VCaP (cell line): ENCODE results near the gene RHPN2.

Experiments used
- H3K27ac ChIP-seq: fragments of 450-650 bp; 2 replicates; pipeline ENCODE4 v1.5.1; 2017
- CTCF ChIP-seq: fragments of 450-650 bp; conservative IDR thresholded peaks from 2 replicates; pipeline ENCODE4 v1.5.1; 2017; ENCODE audit warnings: mild to moderate bottlenecking, moderate library complexity

RHPN2 gene

DNA sequence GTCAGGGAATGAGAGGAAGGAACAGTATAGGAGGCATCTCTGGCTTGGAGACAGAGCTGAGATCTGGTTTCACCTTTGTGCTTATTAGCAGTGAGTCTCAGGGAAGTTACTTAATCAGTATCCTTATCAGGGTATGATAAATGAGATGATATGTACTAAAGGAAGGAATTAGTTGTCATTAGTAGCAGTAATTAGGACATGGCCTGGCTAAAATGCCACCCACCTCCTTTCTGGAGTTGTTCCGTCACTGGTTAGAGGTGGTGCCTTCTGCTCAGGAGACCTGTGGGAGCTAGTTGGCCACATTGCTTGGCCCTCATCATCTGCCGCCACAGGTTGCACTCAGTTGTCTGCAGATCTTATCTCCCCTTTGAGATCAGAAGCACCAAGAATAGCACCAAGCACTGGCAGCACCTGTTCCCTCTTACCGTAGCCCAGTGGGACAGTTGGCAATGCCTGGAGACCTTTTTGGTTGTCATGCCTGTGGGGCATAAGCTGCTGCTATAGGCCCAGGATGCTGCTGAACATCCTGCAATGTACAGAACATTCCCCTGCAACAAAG is 21.0 kb upstream of the RHPN2 start:
- no peak overlapping the region for H3K27ac ChIP-seq
- no peak for TF ChIP-seq CTCF

- TF ChIP-seq CTCF: no peak
- H3K27ac ChIP-seq: peak within 1 kb of the TSS; percentile 89
Measured at GRCh38 chr19:33080761-33081681, 16.3 kb upstream of the RHPN2 start, which contains the start of gene GPATCH1. Gene GPATCH1 (plus strand): TSS chr19:33081181. CDS start chr19:33081194, 13 bp downstream.

GRCh38 chr19:33075519-33075918 is 10.8 kb upstream of the RHPN2 start:
- no peak overlapping the region for H3K27ac ChIP-seq
- no peak for TF ChIP-seq CTCF

- H3K27ac ChIP-seq: no peak overlapping the region
- TF ChIP-seq CTCF: no peak
Measured at GRCh38 chr19:33071887-33072286, 7.2 kb upstream of the RHPN2 start.

- no peak overlapping the region for H3K27ac ChIP-seq
- TF ChIP-seq CTCF: no peak
Measured at GRCh38 chr19:33067121-33067520, 2.4 kb upstream of the RHPN2 start.

- H3K27ac ChIP-seq: no peak overlapping the region
- no peak for TF ChIP-seq CTCF
Measured at GRCh38 chr19:33066543-33066942, 1.9 kb upstream of the RHPN2 start.

GRCh38 chr19:33064458-33064791 is 263 bp downstream of the RHPN2 start:
- H3K27ac ChIP-seq: peak overlapping the region; percentile 90
- TF ChIP-seq CTCF: no peak; the same call in 1 of the 2 replicates
